ENCODE data around the gene ASPG.

DNA sequence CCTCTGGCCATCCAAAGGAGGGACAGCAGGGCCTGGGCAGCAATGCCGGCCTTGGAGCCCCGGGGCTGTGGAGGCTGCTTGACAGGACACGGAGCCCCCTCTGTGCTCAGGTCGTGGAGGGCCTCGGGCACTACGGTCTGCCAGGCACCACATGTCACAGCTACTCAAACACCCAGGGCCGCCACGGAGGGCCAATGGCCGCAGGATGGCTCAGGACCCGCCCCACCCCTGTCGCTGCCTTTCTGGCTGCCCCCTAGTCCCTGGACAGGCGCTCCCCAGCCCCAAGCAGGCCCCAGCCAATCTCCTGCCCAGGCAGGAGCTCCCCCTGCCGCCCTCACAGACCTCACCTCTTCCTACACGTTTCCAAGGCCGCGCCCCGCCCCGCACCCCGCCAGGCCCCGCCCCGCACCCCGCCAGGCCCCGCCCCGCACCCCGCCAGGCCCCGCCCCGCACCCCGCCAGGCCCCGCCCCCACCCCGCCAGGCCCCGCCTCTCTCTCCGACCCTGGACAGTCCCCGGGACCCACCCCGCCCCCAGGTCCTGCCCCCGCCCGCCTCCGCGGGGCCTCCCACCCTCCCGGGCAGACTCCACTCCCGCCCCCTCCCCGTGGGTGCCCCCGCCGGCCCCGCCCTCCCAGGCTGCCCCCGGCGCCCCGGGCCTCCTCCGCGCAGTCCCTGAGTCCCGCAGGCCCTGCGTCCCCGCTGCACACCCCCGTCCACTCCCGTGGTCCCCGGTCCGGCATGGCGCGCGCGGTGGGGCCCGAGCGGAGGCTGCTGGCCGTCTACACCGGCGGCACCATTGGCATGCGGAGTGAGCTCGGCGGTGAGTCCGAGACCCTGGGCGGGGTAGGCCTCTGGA lies at the start of gene ASPG:
- TF ChIP-seq, protein P1, sequence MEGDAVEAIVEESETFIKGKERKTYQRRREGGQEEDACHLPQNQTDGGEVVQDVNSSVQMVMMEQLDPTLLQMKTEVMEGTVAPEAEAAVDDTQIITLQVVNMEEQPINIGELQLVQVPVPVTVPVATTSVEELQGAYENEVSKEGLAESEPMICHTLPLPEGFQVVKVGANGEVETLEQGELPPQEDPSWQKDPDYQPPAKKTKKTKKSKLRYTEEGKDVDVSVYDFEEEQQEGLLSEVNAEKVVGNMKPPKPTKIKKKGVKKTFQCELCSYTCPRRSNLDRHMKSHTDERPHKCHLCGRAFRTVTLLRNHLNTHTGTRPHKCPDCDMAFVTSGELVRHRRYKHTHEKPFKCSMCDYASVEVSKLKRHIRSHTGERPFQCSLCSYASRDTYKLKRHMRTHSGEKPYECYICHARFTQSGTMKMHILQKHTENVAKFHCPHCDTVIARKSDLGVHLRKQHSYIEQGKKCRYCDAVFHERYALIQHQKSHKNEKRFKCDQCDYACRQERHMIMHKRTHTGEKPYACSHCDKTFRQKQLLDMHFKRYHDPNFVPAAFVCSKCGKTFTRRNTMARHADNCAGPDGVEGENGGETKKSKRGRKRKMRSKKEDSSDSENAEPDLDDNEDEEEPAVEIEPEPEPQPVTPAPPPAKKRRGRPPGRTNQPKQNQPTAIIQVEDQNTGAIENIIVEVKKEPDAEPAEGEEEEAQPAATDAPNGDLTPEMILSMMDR (IDR thresholded peaks at IDR 0.05): no peak
- TF ChIP-seq POLR2A (IDR thresholded peaks at IDR 0.05) (no peak), EP300 (IDR thresholded peaks at IDR 0.05) (no peak), POLR2AphosphoS5 (IDR thresholded peaks at IDR 0.05) (no peak)
